SU-DHL-6 (cell line): Measurements from ENCODE around the gene DIAPH1.

Source experiments
- EZH2phosphoT487 ChIP-seq: fragments of 200-600 bp; sonication (generic), shearing (Covaris generic); conservative IDR thresholded peaks from 2 replicates; pipeline ENCODE4 v1.6.1; 2018; ENCODE audit warnings: mild to moderate bottlenecking, antibody characterized with exemption, low read length, moderate library complexity, mixed read lengths
- TF ChIP-seq, protein P1 (sequence below): fragments of 200-600 bp; sonication (generic); IDR thresholded peaks from one replicate; pipeline ENCODE4 v1.5.1; 2017; ENCODE audit warnings: antibody characterized with exemption, mild to moderate bottlenecking, low read length, moderate library complexity; ENCODE audit not compliant: insufficient read depth, poor library complexity, severe bottlenecking

DNA sequence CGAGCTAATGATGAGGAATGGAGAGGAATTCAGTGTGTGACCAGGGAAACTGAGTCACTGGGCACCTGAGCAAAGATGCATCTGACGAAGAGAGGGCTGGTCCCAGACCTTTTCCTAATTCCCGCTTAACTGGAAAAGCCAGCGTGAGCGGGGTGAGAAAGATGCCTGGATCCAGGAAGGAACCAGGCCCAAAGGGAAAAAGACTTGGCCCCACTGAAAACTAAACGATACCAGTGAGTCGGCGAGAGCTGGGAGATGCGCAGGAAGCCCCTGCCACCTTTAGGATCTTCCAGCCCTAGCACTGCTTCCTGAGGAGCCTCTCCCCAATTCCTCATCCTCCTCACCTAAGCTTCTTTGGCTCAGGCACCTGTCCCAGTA, 32.9 kb upstream of the DIAPH1 start:
- TF ChIP-seq, protein P1, sequence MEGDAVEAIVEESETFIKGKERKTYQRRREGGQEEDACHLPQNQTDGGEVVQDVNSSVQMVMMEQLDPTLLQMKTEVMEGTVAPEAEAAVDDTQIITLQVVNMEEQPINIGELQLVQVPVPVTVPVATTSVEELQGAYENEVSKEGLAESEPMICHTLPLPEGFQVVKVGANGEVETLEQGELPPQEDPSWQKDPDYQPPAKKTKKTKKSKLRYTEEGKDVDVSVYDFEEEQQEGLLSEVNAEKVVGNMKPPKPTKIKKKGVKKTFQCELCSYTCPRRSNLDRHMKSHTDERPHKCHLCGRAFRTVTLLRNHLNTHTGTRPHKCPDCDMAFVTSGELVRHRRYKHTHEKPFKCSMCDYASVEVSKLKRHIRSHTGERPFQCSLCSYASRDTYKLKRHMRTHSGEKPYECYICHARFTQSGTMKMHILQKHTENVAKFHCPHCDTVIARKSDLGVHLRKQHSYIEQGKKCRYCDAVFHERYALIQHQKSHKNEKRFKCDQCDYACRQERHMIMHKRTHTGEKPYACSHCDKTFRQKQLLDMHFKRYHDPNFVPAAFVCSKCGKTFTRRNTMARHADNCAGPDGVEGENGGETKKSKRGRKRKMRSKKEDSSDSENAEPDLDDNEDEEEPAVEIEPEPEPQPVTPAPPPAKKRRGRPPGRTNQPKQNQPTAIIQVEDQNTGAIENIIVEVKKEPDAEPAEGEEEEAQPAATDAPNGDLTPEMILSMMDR: no peak
- TF ChIP-seq EZH2phosphoT487: no peak
